Astrocyte (in vitro differentiated cells and primary cell): ENCODE measurements around the gene GET4. TPM values are rescaled to one million over a fixed set of nuclear protein-coding genes. Genes with fewer than 3 reads are reported as not detected.

Experiments
- DNase-seq: peaks from one replicate; pipeline ENCODE4 v3.0.0-alpha.2; 2010; ENCODE audit warnings: low read depth
- FAIRE-seq: peaks from 2 replicates; lab custom pipeline; 2011; peaks lifted over from hg19 to GRCh38; lab: Jason Lieb, UNC
- H2AFZ ChIP-seq: 2 replicates; pipeline ENCODE4 v1.6.0; 2012; ENCODE audit warnings: low read depth, low read length, inconsistent platforms
- H3K27ac ChIP-seq: 2 replicates; pipeline ENCODE4 v1.5.1; 2011; ENCODE audit warnings: low read depth, low read length, inconsistent platforms
- H3K27me3 ChIP-seq: 2 replicates; pipeline ENCODE4 v1.6.0; 2011; ENCODE audit warnings: low read length, inconsistent platforms; ENCODE audit not compliant: insufficient read depth
- H3K36me3 ChIP-seq: 2 replicates; pipeline ENCODE4 v1.5.1; 2011; ENCODE audit warnings: low read length, inconsistent platforms; ENCODE audit not compliant: insufficient read depth
- H3K4me1 ChIP-seq: 2 replicates; pipeline ENCODE4 v1.5.1; 2011; ENCODE audit warnings: low read length, inconsistent platforms; ENCODE audit not compliant: insufficient read depth
- H3K4me2 ChIP-seq: 2 replicates; pipeline ENCODE4 v1.6.0; 2012; ENCODE audit warnings: low read length, inconsistent platforms
- H3K4me3 ChIP-seq: 2 replicates; pipeline ENCODE4 v1.5.1; 2011; ENCODE audit warnings: low read depth, mild to moderate bottlenecking, low read length, inconsistent platforms; ENCODE audit not compliant: insufficient read depth
- H3K79me2 ChIP-seq: 2 replicates; pipeline ENCODE4 v1.6.0; 2012; ENCODE audit warnings: mild to moderate bottlenecking, low read length, inconsistent platforms; ENCODE audit not compliant: insufficient read depth
- H3K9ac ChIP-seq: 2 replicates; pipeline ENCODE4 v1.6.0; 2012; ENCODE audit warnings: mild to moderate bottlenecking, low read length, inconsistent platforms
- H3K9me3 ChIP-seq: 2 replicates; pipeline ENCODE4 v1.5.1; 2012; ENCODE audit warnings: low read depth, mild to moderate bottlenecking, low read length, inconsistent platforms; ENCODE audit not compliant: insufficient read depth
- H4K20me1 ChIP-seq: 2 replicates; pipeline ENCODE4 v1.6.0; 2012; ENCODE audit warnings: low read length, inconsistent platforms; ENCODE audit not compliant: insufficient read depth
- H3K27ac Mint-ChIP-seq: one replicate; pipeline ENCODE4 v1.8.0; 2021; ENCODE audit warnings: mild to moderate bottlenecking, mixed read lengths; ENCODE audit not compliant: unreplicated experiment
- H3K27me3 Mint-ChIP-seq: one replicate; pipeline ENCODE4 v1.8.0; 2021; ENCODE audit warnings: low read depth, mixed read lengths; ENCODE audit not compliant: unreplicated experiment
- H3K36me3 Mint-ChIP-seq: one replicate; pipeline ENCODE4 v1.8.0; 2021; ENCODE audit warnings: low read depth, mixed read lengths; ENCODE audit not compliant: unreplicated experiment
- H3K4me1 Mint-ChIP-seq: one replicate; pipeline ENCODE4 v1.8.0; 2021; ENCODE audit warnings: low read depth, mixed read lengths; ENCODE audit not compliant: unreplicated experiment
- H3K4me3 Mint-ChIP-seq: one replicate; pipeline ENCODE4 v1.8.0; 2021; ENCODE audit warnings: mild to moderate bottlenecking, moderate library complexity, mixed read lengths; ENCODE audit not compliant: unreplicated experiment
- H3K9me3 Mint-ChIP-seq: one replicate; pipeline ENCODE4 v1.8.0; 2021; ENCODE audit warnings: mild to moderate bottlenecking, mixed read lengths; ENCODE audit not compliant: unreplicated experiment
- EZH2 ChIP-seq: IDR thresholded peaks from 2 replicates; pipeline ENCODE4 v1.6.1; 2012; ENCODE audit warnings: mild to moderate bottlenecking, low read length, inconsistent platforms; ENCODE audit not compliant: insufficient read depth
- total RNA-seq: library from RNA; stranded (reverse); gene quantifications from 2 replicates; pipeline ENCODE4 v1.2.1, GENCODE V29; 2021
- TF ChIP-seq, protein P1 (sequence below): IDR thresholded peaks from 2 replicates; pipeline ENCODE4 v1.5.1; 2011; ENCODE audit warnings: low read depth, mild to moderate bottlenecking, inconsistent platforms, low read length, moderate library complexity; ENCODE audit not compliant: insufficient read depth

GET4 gene
- total RNA-seq, 1 donor from 2014 or later = 43.0 TPM

DNA sequence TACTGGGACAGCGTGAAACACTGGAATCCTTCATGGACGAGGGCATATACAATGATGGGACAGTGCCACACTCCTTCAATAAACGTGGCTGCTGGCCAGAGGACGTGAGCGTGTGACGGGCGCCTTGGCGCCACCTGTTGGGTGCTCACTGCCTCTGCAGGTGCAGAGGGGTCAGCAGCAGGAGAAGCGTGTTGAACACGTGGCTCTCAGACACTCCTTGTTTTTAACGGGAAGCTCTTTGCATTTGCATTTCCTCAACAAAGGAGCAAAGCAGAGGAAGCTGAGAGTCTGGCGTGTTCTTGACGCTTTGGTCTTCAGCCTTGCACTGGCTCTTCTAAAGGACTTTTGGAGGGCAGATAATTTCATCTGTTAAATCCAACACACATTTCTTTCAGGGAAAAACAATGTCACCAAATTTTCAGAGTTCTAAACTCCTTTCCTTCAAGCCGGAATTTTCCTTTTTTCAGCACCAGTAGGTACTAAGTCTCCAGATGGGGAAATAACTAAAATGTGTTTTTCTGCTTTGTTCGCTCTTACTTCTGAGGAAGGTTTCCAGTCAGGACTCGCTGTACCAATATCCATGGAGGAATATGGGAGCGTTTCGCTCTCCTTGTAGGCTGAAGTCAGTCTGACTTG is 2.9 kb upstream of the GET4 start:
- Histone ChIP-seq H3K4me2 (no peak overlapping the region), H3K4me3 (no peak overlapping the region), H4K20me1 (peaks cover 18% of the 10 kb centered on the region), H3K4me1 (no peaks in the 10 kb centered on the region), H3K27ac (no peak overlapping the region), H3K9ac (peak overlapping the region; percentile 34), H3K27me3 (no peaks in the 10 kb centered on the region), H3K36me3 (peaks cover 25% of the 10 kb centered on the region), H2AFZ (no peak overlapping the region), H3K9me3 (no peaks in the 10 kb centered on the region), H3K79me2 (peaks cover 19% of the 10 kb centered on the region)
- Mint-ChIP-seq H3K36me3 (peaks cover 14% of the 10 kb centered on the region), H3K27me3 (no peaks in the 10 kb centered on the region), H3K4me1 (peaks cover 5% of the 10 kb centered on the region), H3K4me3 (peak overlapping the region; percentile 50), H3K9me3 (no peaks in the 10 kb centered on the region), H3K27ac (peak overlapping the region; percentile 78)
- no peak for FAIRE-seq
- TF ChIP-seq, protein P1, sequence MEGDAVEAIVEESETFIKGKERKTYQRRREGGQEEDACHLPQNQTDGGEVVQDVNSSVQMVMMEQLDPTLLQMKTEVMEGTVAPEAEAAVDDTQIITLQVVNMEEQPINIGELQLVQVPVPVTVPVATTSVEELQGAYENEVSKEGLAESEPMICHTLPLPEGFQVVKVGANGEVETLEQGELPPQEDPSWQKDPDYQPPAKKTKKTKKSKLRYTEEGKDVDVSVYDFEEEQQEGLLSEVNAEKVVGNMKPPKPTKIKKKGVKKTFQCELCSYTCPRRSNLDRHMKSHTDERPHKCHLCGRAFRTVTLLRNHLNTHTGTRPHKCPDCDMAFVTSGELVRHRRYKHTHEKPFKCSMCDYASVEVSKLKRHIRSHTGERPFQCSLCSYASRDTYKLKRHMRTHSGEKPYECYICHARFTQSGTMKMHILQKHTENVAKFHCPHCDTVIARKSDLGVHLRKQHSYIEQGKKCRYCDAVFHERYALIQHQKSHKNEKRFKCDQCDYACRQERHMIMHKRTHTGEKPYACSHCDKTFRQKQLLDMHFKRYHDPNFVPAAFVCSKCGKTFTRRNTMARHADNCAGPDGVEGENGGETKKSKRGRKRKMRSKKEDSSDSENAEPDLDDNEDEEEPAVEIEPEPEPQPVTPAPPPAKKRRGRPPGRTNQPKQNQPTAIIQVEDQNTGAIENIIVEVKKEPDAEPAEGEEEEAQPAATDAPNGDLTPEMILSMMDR = peak; percentile 96
- TF ChIP-seq EZH2 = no peak
- DNase-seq = peak; percentile 32

DNA sequence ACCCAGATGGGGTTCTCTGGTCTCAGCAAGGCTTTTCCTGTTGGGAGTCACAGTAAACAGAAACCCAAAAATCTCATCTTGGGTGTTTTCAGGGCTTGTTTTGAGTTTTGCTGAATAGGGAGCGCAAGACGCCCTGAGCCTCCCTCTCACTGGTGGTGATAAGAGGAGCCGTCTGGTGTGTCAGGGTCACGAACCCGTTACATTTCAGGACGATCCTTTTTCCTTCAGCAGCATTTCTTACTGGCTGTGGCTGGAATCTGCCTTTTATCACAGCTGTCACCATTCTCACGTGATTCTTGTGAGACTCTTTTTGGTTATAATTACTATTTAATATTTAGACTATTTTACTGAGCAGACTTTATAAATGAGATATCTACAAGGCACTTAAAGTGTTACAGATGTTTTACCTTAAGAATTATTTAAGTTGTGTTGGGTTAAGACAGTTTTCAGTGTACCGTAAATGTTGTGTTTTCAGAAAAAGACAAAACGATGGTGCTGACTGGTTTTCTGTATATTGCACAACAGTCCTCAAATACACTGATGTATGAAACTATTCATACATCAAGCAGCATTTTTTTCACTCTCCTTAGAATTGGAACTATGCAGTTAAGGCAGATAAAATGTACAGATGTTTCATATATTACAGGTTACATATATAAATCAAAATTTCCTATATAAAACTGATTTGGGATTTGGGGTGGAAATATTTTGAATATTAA is 2.2 kb upstream of the GET4 start:
- FAIRE-seq = no peak
- TF ChIP-seq EZH2 = no peak
- TF ChIP-seq, protein P1 = no peak
- peaks cover 12% of the 10 kb centered on the region for H3K36me3 Mint-ChIP-seq
- H3K27ac ChIP-seq = no peak overlapping the region
- no peaks in the 10 kb centered on the region for H3K9me3 Mint-ChIP-seq
- H3K9me3 ChIP-seq = no peaks in the 10 kb centered on the region
- H3K27me3 Mint-ChIP-seq = no peaks in the 10 kb centered on the region
- H2AFZ ChIP-seq = no peak overlapping the region
- peak overlapping the region; percentile 78 for H3K27ac Mint-ChIP-seq
- H3K36me3 ChIP-seq = peaks cover 25% of the 10 kb centered on the region
- peaks cover 25% of the 10 kb centered on the region for H3K79me2 ChIP-seq
- no peak overlapping the region for H3K4me3 Mint-ChIP-seq
- DNase-seq = no peak
- no peaks in the 10 kb centered on the region for H3K27me3 ChIP-seq
- H3K4me1 ChIP-seq = no peaks in the 10 kb centered on the region
- peaks cover 5% of the 10 kb centered on the region for H3K4me1 Mint-ChIP-seq
- peak overlapping the region; percentile 34 for H3K9ac ChIP-seq
- no peak overlapping the region for H3K4me3 ChIP-seq
- peaks cover 21% of the 10 kb centered on the region for H4K20me1 ChIP-seq
- no peak overlapping the region for H3K4me2 ChIP-seq

DNA sequence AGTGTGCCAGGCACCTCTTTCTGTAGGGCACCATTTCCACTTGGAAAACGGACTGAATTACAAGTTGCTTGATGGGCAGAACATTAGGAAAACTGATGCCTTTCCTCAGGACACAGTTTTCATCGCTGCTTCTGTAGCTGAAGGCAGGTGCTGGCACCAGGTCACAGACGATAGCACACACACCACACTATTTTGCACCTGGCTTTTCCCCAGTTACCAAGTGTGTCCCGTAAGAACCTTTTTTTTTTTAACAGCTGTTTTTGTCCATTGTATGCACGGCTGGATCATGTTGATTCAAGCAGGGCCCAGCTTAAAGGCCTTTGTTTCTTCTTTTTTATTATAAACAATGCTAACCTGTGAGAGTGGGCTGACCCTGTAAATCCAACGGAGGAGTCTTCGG is 1.3 kb upstream of the GET4 start:
- H3K4me3 ChIP-seq = no peak overlapping the region
- H2AFZ ChIP-seq = no peak overlapping the region
- H3K9ac ChIP-seq = no peak overlapping the region
- no peak for DNase-seq
- H3K27me3 ChIP-seq = no peaks in the 10 kb centered on the region
- Mint-ChIP-seq H3K4me3 (no peak overlapping the region), H3K36me3 (peaks cover 8% of the 10 kb centered on the region), H3K27me3 (no peaks in the 10 kb centered on the region), H3K4me1 (peaks cover 5% of the 10 kb centered on the region), H3K27ac (no peak overlapping the region), H3K9me3 (no peaks in the 10 kb centered on the region)
- no peaks in the 10 kb centered on the region for H3K4me1 ChIP-seq
- H3K36me3 ChIP-seq = peaks cover 22% of the 10 kb centered on the region
- peaks cover 26% of the 10 kb centered on the region for H4K20me1 ChIP-seq
- peaks cover 28% of the 10 kb centered on the region for H3K79me2 ChIP-seq
- no peak overlapping the region for H3K27ac ChIP-seq
- TF ChIP-seq EZH2 = no peak
- TF ChIP-seq, protein P1 = no peak
- no peak for FAIRE-seq
- no peak overlapping the region for H3K4me2 ChIP-seq
- no peaks in the 10 kb centered on the region for H3K9me3 ChIP-seq
